HCT116 (cell line): ENCODE results near the gene TMC1. TPM values are rescaled to one million over a fixed set of nuclear protein-coding genes. Genes with fewer than 3 reads are reported as not detected.

ENCODE experiments used
- ATAC-seq: fragments of 200-7000 bp; cut with Tn5 transposase; 2 replicates; pipeline ENCODE4 v1.9.1; 2020; ENCODE audit warnings: mild to moderate bottlenecking, moderate library complexity
- BruUV-seq: library from RNA; stranded (reverse); fragments of 400-500 nt; replicated peaks from 2 replicates; lab custom pipeline; 2021; lab: Mats Ljungman, UMichigan
- CTCF ChIA-PET: fragments of 300-600 bp; sonication (Branson Sonifier 250); formaldehyde crosslinking; loops from one replicate; lab custom pipeline; 2021; ENCODE audit warnings: antibody characterized with exemption; lab: Charles Lee
- POLR2A ChIA-PET: fragments of 300-600, 350-600 bp; sonication (Branson Sonifier 250); formaldehyde crosslinking; loops from one replicate; lab custom pipeline; 2021; ENCODE audit warnings: antibody characterized with exemption; lab: Charles Lee
- RAD21 ChIA-PET, 2 experiments: fragments of 300-600 bp; sonication (Branson Sonifier 250); formaldehyde crosslinking; loops; one replicate each; lab custom pipeline; 2023; ENCODE audit warnings: low total read pairs in 2 of 2; ENCODE audit not compliant: uncharacterized antibody in 2 of 2, unreplicated experiment in 2 of 2, low non-redundant PET in 1 of 2; lab: Charles Lee
- DNase-seq: peaks from one replicate; pipeline ENCODE4 v3.0.0-alpha.2; 2010; ENCODE audit warnings: low read depth, low spot score
- H2AFZ ChIP-seq: fragments of 200-600 bp; shearing (Covaris generic), sonication (generic); 2 replicates; pipeline ENCODE4 v1.6.1; 2017; ENCODE audit warnings: low read depth, mixed run types, mixed read lengths, antibody characterized with exemption, low read length; ENCODE audit not compliant: poor library complexity, severe bottlenecking
- H3K27ac ChIP-seq: 2 replicates; pipeline ENCODE4 v1.5.1; 2012; ENCODE audit warnings: low read depth, low read length
- H3K27me3 ChIP-seq: fragments of 200-600 bp; sonication (generic); 2 replicates; pipeline ENCODE4 v1.6.1; 2016; ENCODE audit warnings: mixed run types, low read length, mixed read lengths; ENCODE audit not compliant: insufficient read depth
- H3K36me3 ChIP-seq, 2 experiments: fragments of 200-500 bp in 1 of 2; fragments of 200-600 bp in 1 of 2; sonication (Bioruptor generic) in 1 of 2; sonication (generic) in 1 of 2; 2 replicates each; pipeline versions ENCODE4 v1.5.1 to v1.6.1; 2014 to 2016; ENCODE audit warnings: low read length in 2 of 2, inconsistent platforms in 1 of 2, mixed read lengths in 1 of 2, mixed run types in 1 of 2; ENCODE audit not compliant: insufficient read depth in 2 of 2, control insufficient read depth in 1 of 2
- H3K4me1 ChIP-seq, 2 experiments: fragments of 200-600 bp in 1 of 2; sonication (generic) in 1 of 2; 2 replicates each; pipeline versions ENCODE4 v1.5.1 to v1.6.1; 2012 to 2017; ENCODE audit warnings: low read length in 2 of 2, inconsistent platforms in 1 of 2, mild to moderate bottlenecking in 1 of 2, mixed read lengths in 1 of 2, mixed run types in 1 of 2, moderate library complexity in 1 of 2; ENCODE audit not compliant: insufficient read depth in 2 of 2, control insufficient read depth in 1 of 2
- H3K4me2 ChIP-seq: fragments of 200-600 bp; sonication (generic); 2 replicates; pipeline ENCODE4 v1.6.1; 2017; ENCODE audit warnings: mixed run types, low read length, mixed read lengths
- H3K4me3 ChIP-seq, 2 experiments: fragments of 200-600 bp in 1 of 2; sonication (generic) in 1 of 2; replicated peaks in 1 of 2; 2 replicates each; pipeline ENCODE4 v1.5.1; 2011 to 2016; ENCODE audit warnings: low read length in 2 of 2, control low read depth in 1 of 2, low read depth in 1 of 2, mild to moderate bottlenecking in 1 of 2, mixed read lengths in 1 of 2, mixed run types in 1 of 2
- H3K79me2 ChIP-seq: fragments of 200-600 bp; sonication (generic); 2 replicates; pipeline ENCODE4 v1.6.1; 2017; ENCODE audit warnings: mild to moderate bottlenecking, mixed run types, low read length, moderate library complexity, mixed read lengths; ENCODE audit not compliant: insufficient read depth
- H3K9ac ChIP-seq: fragments of 200-600 bp; sonication (generic); 2 replicates; pipeline ENCODE4 v1.6.1; 2016; ENCODE audit warnings: low read length, mixed read lengths
- H3K9me2 ChIP-seq: fragments of 200-600 bp; sonication (generic), shearing (Covaris generic); 2 replicates; pipeline ENCODE4 v1.6.1; 2017; ENCODE audit warnings: mixed run types, mild to moderate bottlenecking, moderate library complexity; ENCODE audit not compliant: insufficient read depth
- H3K9me3 ChIP-seq, 2 experiments: fragments of 200-500 bp in 1 of 2; fragments of 200-600 bp in 1 of 2; sonication (Bioruptor generic) in 1 of 2; sonication (generic) in 1 of 2; 2 replicates each; pipeline ENCODE4 v1.6.1; 2014 to 2017; ENCODE audit warnings: low read length in 2 of 2, mixed read lengths in 2 of 2, inconsistent platforms in 1 of 2, low read depth in 1 of 2, mild to moderate bottlenecking in 1 of 2, mixed run types in 1 of 2, moderate library complexity in 1 of 2; ENCODE audit not compliant: control insufficient read depth in 1 of 2, insufficient read depth in 1 of 2
- H4K20me1 ChIP-seq: fragments of 200-600 bp; sonication (generic), shearing (Covaris generic); 2 replicates; pipeline ENCODE4 v1.6.1; 2017; ENCODE audit warnings: mixed run types, mild to moderate bottlenecking, moderate library complexity; ENCODE audit not compliant: insufficient read depth
- ATF3 ChIP-seq: IDR thresholded peaks from 2 replicates; pipeline ENCODE4 v1.6.1; 2012
- CBX3 ChIP-seq: IDR thresholded peaks from 2 replicates; pipeline ENCODE4 v1.6.1; 2012; ENCODE audit warnings: low read depth
- EGR1 ChIP-seq: IDR thresholded peaks from 2 replicates; pipeline ENCODE4 v1.6.1; 2012; ENCODE audit warnings: low read depth
- EZH2phosphoT487 ChIP-seq: fragments of 200-600 bp; IDR thresholded peaks from 2 replicates; pipeline ENCODE4 v1.6.1; 2018; ENCODE audit warnings: antibody characterized with exemption, borderline replicate concordance
- SP1 ChIP-seq: IDR thresholded peaks from 2 replicates; pipeline ENCODE4 v1.6.1; 2012; ENCODE audit warnings: low read depth
- SRF ChIP-seq: IDR thresholded peaks from 2 replicates; pipeline ENCODE4 v1.6.1; 2012; ENCODE audit warnings: low read depth
- YY1 ChIP-seq: IDR thresholded peaks from 2 replicates; pipeline ENCODE4 v1.6.1; 2011; ENCODE audit warnings: low read length, low read depth, moderate library complexity, mild to moderate bottlenecking; ENCODE audit not compliant: insufficient replicate concordance; ENCODE audit errors: extremely low read depth
- intact Hi-C: fragments of 100-400 bp; cut with micrococcal nuclease; formaldehyde crosslinking; loops from 2 replicates; pipeline ENCODE4 v1.10.0; 2022
- total RNA-seq: library from RNA; stranded (reverse); gene quantifications from one replicate; pipeline ENCODE4 v1.2.1, GENCODE V29; 2021; ENCODE audit not compliant: unreplicated experiment

The TMC1 gene
- total RNA-seq, 1 experiment from 2014 or later: 0.57 TPM

GRCh38 chr9:72538921-72539702 lies 17.7 kb downstream of the TMC1 start:
- H3K9ac ChIP-seq: no peak overlapping the region
- no peaks in the 10 kb centered on the region for H3K79me2 ChIP-seq
- no peak overlapping the region for H3K4me3 ChIP-seq
- H3K9me2 ChIP-seq: no peaks in the 10 kb centered on the region
- peak overlapping the region; percentile 73 for H2AFZ ChIP-seq
- H3K27ac ChIP-seq: no peak overlapping the region
- intact Hi-C loops: no loop called here
- ChIA-PET RAD21 (no interaction called here), CTCF (no interaction called here), POLR2A (no interaction called here)
- TF ChIP-seq SRF: no peak
- no peak for TF ChIP-seq EGR1
- no peak for TF ChIP-seq SP1
- peaks cover 14 to 40% of the 10 kb centered on the region in 2 experiments; a peak in 3 of 4 replicates for H3K4me1 ChIP-seq
- no peaks in the 10 kb centered on the region for H3K27me3 ChIP-seq
- ATAC-seq (no peak), DNase-seq (no peak)
- no peaks in the 10 kb centered on the region for H3K36me3 ChIP-seq
- no peak overlapping the region; the same call in 1 of the 2 replicates for H3K4me2 ChIP-seq
- H3K9me3 ChIP-seq: no peaks in the 10 kb centered on the region
- H4K20me1 ChIP-seq: no peaks in the 10 kb centered on the region
- BruUV-seq: no TSS peak

GRCh38 chr9:72539824-72540347 lies 18.5 kb downstream of the TMC1 start:
- Histone ChIP-seq H3K9ac (no peak overlapping the region), H3K9me2 (no peaks in the 10 kb centered on the region), H3K4me1 (peaks cover 14 to 40% of the 10 kb centered on the region in 2 experiments; a peak in 3 of 4 replicates), H3K27me3 (no peaks in the 10 kb centered on the region), H2AFZ (peak overlapping the region; percentile 73), H3K4me3 (no peak overlapping the region), H3K79me2 (no peaks in the 10 kb centered on the region), H3K9me3 (no peaks in the 10 kb centered on the region), H3K4me2 (peak overlapping the region; percentile 24), H3K36me3 (no peaks in the 10 kb centered on the region), H3K27ac (no peak overlapping the region), H4K20me1 (no peaks in the 10 kb centered on the region)
- ChIA-PET CTCF (no interaction called here), POLR2A (no interaction called here), RAD21 (no interaction called here)
- no TSS peak for BruUV-seq
- TF ChIP-seq ATF3 (no peak), EZH2phosphoT487 (no peak), CBX3 (no peak), YY1 (no peak)
- no peak for DNase-seq
- intact Hi-C loops: no loop called here
- peak; percentile 67 for ATAC-seq
